IPS-18a (cell line): Measurements from ENCODE around the gene USP46.

Source experiments
- H3K27ac ChIP-seq: one replicate; pipeline ENCODE4 v1.5.1; 2013; ENCODE audit warnings: low read length
- H3K27me3 ChIP-seq: one replicate; pipeline ENCODE4 v1.6.1; 2013; ENCODE audit warnings: mild to moderate bottlenecking, low read length; ENCODE audit not compliant: control insufficient read depth, insufficient read depth
- H3K36me3 ChIP-seq: one replicate; pipeline ENCODE4 v1.6.1; 2013; ENCODE audit warnings: low read depth, low read length; ENCODE audit not compliant: control insufficient read depth
- H3K4me1 ChIP-seq: one replicate; pipeline ENCODE4 v1.6.1; 2013; ENCODE audit warnings: low read depth, low read length; ENCODE audit not compliant: control insufficient read depth
- H3K4me3 ChIP-seq: one replicate; pipeline ENCODE4 v1.5.1; 2013; ENCODE audit warnings: low read length
- H3K9ac ChIP-seq: one replicate; pipeline ENCODE4 v1.6.1; 2013; ENCODE audit warnings: mild to moderate bottlenecking, low read length, moderate library complexity
- H3K9me3 ChIP-seq: one replicate; pipeline ENCODE4 v1.6.1; 2013; ENCODE audit warnings: low read depth, low read length; ENCODE audit not compliant: control insufficient read depth

Gene USP46

GRCh38 chr4:52566136-52567031 lies 92.7 kb downstream of the USP46 start:
- no peak overlapping the region for H3K27ac ChIP-seq
- no peak overlapping the region for H3K4me3 ChIP-seq
- H3K4me1 ChIP-seq = peaks cover 25% of the 10 kb centered on the region
- no peak overlapping the region for H3K9ac ChIP-seq
- H3K36me3 ChIP-seq = no peaks in the 10 kb centered on the region
- no peaks in the 10 kb centered on the region for H3K9me3 ChIP-seq
- no peaks in the 10 kb centered on the region for H3K27me3 ChIP-seq

GRCh38 chr4:52560844-52561280 lies 98.2 kb downstream of the USP46 start:
- no peak overlapping the region for H3K27ac ChIP-seq
- H3K9me3 ChIP-seq = no peaks in the 10 kb centered on the region
- H3K4me3 ChIP-seq = no peak overlapping the region
- no peaks in the 10 kb centered on the region for H3K4me1 ChIP-seq
- no peaks in the 10 kb centered on the region for H3K27me3 ChIP-seq
- H3K9ac ChIP-seq = no peak overlapping the region
- H3K36me3 ChIP-seq = no peaks in the 10 kb centered on the region

- Histone ChIP-seq H3K27ac (no peak overlapping the region), H3K27me3 (no peaks in the 10 kb centered on the region), H3K4me1 (peaks cover 17% of the 10 kb centered on the region), H3K9me3 (no peaks in the 10 kb centered on the region), H3K9ac (no peak overlapping the region), H3K4me3 (no peak overlapping the region), H3K36me3 (no peaks in the 10 kb centered on the region)
These were observed 103.8 kb downstream of the USP46 start for GRCh38 chr4:52555356-52555716.

GRCh38 chr4:52554612-52555355 lies 104.3 kb downstream of the USP46 start:
- no peak overlapping the region for H3K4me3 ChIP-seq
- H3K9ac ChIP-seq = no peak overlapping the region
- H3K9me3 ChIP-seq = no peaks in the 10 kb centered on the region
- H3K27ac ChIP-seq = no peak overlapping the region
- no peaks in the 10 kb centered on the region for H3K36me3 ChIP-seq
- H3K4me1 ChIP-seq = peaks cover 18% of the 10 kb centered on the region
- no peaks in the 10 kb centered on the region for H3K27me3 ChIP-seq

GRCh38 chr4:52552778-52553177 lies 106.3 kb downstream of the USP46 start:
- Histone ChIP-seq H3K27ac (no peak overlapping the region), H3K27me3 (no peaks in the 10 kb centered on the region), H3K4me1 (peaks cover 18% of the 10 kb centered on the region), H3K4me3 (no peak overlapping the region), H3K36me3 (no peaks in the 10 kb centered on the region), H3K9me3 (no peaks in the 10 kb centered on the region), H3K9ac (no peak overlapping the region)

GRCh38 chr4:52551487-52551886 lies 107.6 kb downstream of the USP46 start:
- H3K27ac ChIP-seq = no peak overlapping the region
- H3K27me3 ChIP-seq = no peaks in the 10 kb centered on the region
- H3K36me3 ChIP-seq = no peaks in the 10 kb centered on the region
- no peak overlapping the region for H3K9ac ChIP-seq
- no peaks in the 10 kb centered on the region for H3K9me3 ChIP-seq
- no peak overlapping the region for H3K4me3 ChIP-seq
- H3K4me1 ChIP-seq = peaks cover 18% of the 10 kb centered on the region

- H3K27me3 ChIP-seq = no peaks in the 10 kb centered on the region
- H3K9ac ChIP-seq = no peak overlapping the region
- no peaks in the 10 kb centered on the region for H3K36me3 ChIP-seq
- no peak overlapping the region for H3K27ac ChIP-seq
- H3K4me3 ChIP-seq = no peak overlapping the region
- peaks cover 16% of the 10 kb centered on the region for H3K4me1 ChIP-seq
- no peaks in the 10 kb centered on the region for H3K9me3 ChIP-seq
These were observed 108.9 kb downstream of the USP46 start for GRCh38 chr4:52550186-52550585.

- H3K9ac ChIP-seq = no peak overlapping the region
- peaks cover 4% of the 10 kb centered on the region for H3K4me1 ChIP-seq
- H3K4me3 ChIP-seq = no peak overlapping the region
- H3K27me3 ChIP-seq = no peaks in the 10 kb centered on the region
- no peaks in the 10 kb centered on the region for H3K36me3 ChIP-seq
- H3K27ac ChIP-seq = no peak overlapping the region
- H3K9me3 ChIP-seq = no peaks in the 10 kb centered on the region
These were observed 110.1 kb downstream of the USP46 start for GRCh38 chr4:52548818-52549570.

GRCh38 chr4:52546449-52546848 lies 112.7 kb downstream of the USP46 start:
- H3K4me1 ChIP-seq = peaks cover 4% of the 10 kb centered on the region
- no peak overlapping the region for H3K27ac ChIP-seq

GRCh38 chr4:52545099-52546069 lies 113.7 kb downstream of the USP46 start:
- H3K36me3 ChIP-seq = no peaks in the 10 kb centered on the region
- H3K9ac ChIP-seq = no peak overlapping the region
- no peak overlapping the region for H3K27ac ChIP-seq
- no peak overlapping the region for H3K4me3 ChIP-seq
- no peaks in the 10 kb centered on the region for H3K27me3 ChIP-seq
- peaks cover 1% of the 10 kb centered on the region for H3K4me1 ChIP-seq
- no peaks in the 10 kb centered on the region for H3K9me3 ChIP-seq

More at GRCh38 chr4:52546449-52546848, 112.7 kb downstream of the USP46 start:
- no peaks in the 10 kb centered on the region for H3K27me3 ChIP-seq
- no peak overlapping the region for H3K4me3 ChIP-seq
- H3K9me3 ChIP-seq = no peaks in the 10 kb centered on the region
- H3K36me3 ChIP-seq = no peaks in the 10 kb centered on the region
- no peak overlapping the region for H3K9ac ChIP-seq
